ENCODE results near the gene RGS9. TPM values are rescaled to one million over a fixed set of nuclear protein-coding genes. Genes with fewer than 3 reads are reported as not detected.

RGS9 gene
- total and polyA plus RNA-seq, 10 of the 15 experiments (the other 5 are each of a cell fraction or from before 2014, with no cell fraction given): 1.1 to 10.6 (median 5.6) TPM

DNA sequence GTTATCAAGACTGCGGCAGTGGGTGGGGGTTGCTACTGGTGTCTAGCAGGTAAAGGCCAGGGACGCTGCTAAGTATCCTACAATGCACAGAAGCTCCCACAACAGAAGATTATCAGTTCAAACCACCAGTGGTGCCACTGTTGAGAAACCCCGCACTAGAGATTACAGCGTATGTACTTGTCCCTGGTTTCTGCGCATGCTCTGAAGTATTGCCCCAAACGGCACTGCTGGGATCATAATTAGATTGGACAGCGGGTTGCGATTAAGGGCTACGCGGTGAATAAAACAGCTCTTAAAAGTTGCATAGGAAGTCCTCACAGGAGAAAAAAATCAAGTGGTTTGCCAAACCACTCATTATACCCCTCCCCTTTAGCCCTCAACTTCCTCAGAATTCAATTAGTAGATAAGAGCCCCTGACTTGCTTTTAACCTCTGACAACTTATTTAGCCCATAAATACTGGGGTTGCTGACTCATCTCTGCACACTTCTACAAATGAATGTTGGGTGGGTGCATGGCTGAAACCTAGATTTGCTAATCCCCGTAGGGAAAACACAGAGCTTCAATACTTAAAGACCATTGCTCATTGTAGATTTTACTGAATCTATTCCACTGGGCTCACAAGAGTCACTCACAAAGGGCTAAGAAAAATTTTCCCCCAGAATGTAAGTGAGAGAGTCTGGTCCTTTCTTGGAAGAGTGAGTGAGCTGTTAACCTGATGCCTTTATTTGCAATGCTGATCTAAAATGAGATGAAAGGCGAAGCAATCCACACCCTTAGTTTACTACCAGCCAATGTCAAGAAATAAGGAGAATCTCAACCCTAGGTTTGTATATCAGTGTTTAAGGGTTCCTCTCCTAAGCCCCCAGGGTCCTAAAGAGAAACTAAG lies 91.8 kb downstream of the RGS9 start (continued):
- no peak for TF ChIP-seq EZH2 (IDR thresholded peaks at IDR 0.05; ENCODE audit: borderline replicate concordance, control insufficient read depth, low read depth, low read length)
- TF ChIP-seq RBBP5 (conservative IDR thresholded peaks at IDR 0.05): no peak
- TF ChIP-seq SREBF1 (IDR thresholded peaks at IDR 0.05; ENCODE audit: low read length): no peak
- TF ChIP-seq ZNF274 (IDR thresholded peaks at IDR 0.05; ENCODE audit: insufficient read depth, insufficient read length): no peak
- TF ChIP-seq, protein P1, sequence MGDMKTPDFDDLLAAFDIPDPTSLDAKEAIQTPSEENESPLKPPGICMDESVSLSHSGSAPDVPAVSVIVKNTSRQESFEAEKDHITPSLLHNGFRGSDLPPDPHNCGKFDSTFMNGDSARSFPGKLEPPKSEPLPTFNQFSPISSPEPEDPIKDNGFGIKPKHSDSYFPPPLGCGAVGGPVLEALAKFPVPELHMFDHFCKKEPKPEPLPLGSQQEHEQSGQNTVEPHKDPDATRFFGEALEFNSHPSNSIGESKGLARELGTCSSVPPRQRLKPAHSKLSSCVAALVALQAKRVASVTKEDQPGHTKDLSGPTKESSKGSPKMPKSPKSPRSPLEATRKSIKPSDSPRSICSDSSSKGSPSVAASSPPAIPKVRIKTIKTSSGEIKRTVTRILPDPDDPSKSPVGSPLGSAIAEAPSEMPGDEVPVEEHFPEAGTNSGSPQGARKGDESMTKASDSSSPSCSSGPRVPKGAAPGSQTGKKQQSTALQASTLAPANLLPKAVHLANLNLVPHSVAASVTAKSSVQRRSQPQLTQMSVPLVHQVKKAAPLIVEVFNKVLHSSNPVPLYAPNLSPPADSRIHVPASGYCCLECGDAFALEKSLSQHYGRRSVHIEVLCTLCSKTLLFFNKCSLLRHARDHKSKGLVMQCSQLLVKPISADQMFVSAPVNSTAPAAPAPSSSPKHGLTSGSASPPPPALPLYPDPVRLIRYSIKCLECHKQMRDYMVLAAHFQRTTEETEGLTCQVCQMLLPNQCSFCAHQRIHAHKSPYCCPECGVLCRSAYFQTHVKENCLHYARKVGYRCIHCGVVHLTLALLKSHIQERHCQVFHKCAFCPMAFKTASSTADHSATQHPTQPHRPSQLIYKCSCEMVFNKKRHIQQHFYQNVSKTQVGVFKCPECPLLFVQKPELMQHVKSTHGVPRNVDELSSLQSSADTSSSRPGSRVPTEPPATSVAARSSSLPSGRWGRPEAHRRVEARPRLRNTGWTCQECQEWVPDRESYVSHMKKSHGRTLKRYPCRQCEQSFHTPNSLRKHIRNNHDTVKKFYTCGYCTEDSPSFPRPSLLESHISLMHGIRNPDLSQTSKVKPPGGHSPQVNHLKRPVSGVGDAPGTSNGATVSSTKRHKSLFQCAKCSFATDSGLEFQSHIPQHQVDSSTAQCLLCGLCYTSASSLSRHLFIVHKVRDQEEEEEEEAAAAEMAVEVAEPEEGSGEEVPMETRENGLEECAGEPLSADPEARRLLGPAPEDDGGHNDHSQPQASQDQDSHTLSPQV (IDR thresholded peaks at IDR 0.05): no peak
- TF ChIP-seq, protein P2, sequence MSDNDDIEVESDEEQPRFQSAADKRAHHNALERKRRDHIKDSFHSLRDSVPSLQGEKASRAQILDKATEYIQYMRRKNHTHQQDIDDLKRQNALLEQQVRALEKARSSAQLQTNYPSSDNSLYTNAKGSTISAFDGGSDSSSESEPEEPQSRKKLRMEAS (IDR thresholded peaks at IDR 0.05; ENCODE audit: low read depth, low read length): no peak
- no peak for TF ChIP-seq YY1 (IDR thresholded peaks at IDR 0.05; ENCODE audit: low read depth, low read length)
- TF ChIP-seq STAT3 (IDR thresholded peaks at IDR 0.05; ENCODE audit: low read depth, low read length): peak; percentile 88; the same call in 1 of the 2 replicates
- TF ChIP-seq E4F1 (IDR thresholded peaks at IDR 0.05; ENCODE audit: borderline replicate concordance, partially characterized antibody): no peak
- no peak for TF ChIP-seq ZBTB40 (IDR thresholded peaks at IDR 0.05; ENCODE audit: borderline replicate concordance)
- TF ChIP-seq CUX1 (IDR thresholded peaks at IDR 0.05; ENCODE audit: insufficient replicate concordance, low read depth, low read length): no peak

All from GM12878 (cell line).